Iris pigment epithelial cell (primary cell): ENCODE results near the gene NEIL1.
A peak's percentile ranks its signal among the peaks of the same experiment; 100 is the strongest.

Experiments
- DNase-seq: peaks from one replicate; pipeline ENCODE4 v3.0.0-alpha.2; 2011; ENCODE audit warnings: low read depth

NEIL1 gene

DNA sequence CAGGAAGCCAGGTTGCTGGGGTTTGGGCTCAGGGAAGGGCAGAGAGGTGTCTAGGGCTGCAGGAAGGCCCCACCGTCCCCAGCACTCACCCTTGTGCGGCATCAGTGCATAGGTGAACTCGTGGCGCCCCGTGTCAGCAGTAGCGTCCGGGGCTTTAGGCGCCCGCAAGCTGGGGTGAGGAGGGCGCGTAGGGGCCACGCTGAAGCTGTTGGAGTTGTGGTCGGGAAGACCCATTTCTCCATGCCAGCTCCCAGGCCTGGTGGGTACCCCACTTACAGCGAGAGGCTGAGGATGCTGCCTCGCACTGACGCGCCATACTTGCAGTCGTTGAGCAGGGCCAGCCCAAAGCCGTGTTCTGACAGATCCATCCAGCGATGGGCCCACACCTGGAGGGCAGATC lies 9.7 kb downstream of the NEIL1 start:
- DNase-seq: no peak

DNA sequence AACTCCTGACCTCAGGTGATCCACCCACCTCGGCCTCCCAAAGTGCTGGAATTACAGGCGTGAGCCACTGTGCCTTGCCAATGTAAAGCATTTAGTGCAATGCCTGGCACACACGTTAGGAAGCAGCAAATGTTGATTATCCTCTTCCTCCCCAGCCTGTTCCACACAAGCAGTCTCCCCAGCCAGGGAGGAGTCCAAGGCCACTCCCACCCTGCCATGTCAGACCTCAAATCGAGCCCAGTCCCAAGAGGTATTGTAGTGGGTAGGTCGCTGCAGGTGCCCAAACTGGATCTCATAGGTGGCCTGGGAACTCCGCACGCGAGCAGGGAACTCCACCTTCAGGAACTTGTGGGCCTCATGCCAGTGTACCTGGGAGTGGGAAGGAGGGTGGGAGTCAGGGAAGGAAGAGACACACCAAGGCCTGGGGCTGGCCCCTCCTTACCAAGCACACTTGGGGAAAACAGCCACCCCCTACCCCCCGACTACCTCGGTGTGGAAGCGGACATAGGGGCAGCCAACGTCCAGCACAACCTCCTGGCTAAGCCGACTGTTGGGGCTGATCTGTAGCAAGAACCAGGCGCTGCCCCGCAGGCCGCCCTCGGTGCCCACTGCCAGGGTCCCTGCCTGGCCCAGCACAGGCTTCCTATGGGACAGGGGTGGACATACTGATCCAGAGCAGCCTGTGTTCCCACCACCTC lies 11.3 kb downstream of the NEIL1 start:
- no peak for DNase-seq

DNA sequence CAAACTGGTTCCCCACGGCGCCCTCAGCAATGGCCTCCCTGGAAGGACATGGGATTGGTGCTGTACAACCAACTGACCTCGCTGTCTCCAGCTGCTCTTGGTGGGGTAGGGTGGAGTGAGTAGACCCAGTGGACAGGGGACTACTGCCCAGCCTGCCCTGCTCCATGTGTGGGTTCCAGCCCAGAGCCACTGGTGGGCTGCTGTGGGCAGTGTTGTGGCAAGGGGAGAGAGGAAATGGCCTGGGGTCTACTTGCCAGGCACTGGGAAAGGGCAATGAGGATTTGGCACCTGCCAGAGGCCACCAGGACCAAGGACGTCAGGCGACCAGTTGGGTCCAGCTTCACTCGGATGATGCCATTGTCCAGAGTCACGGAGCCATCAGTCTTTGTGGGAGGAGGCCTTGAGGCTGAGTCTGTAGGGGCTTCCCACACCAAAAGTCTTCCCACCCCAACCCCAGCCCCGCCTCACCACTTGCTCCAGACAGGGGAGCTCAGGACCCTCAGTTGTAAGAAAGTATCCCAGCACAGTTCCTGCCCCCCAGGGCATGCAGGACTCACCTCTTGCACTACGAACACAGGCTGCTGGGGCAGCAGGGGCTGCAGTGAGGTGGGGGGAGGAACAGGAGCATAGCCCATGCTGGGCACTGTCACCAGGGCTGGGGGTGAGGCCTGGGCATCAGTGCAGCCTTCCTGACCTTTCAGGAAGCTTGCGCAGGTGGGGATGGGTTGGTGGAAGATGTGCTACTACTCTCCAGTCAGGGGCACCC lies 12.1 kb downstream of the NEIL1 start:
- no peak for DNase-seq

DNA sequence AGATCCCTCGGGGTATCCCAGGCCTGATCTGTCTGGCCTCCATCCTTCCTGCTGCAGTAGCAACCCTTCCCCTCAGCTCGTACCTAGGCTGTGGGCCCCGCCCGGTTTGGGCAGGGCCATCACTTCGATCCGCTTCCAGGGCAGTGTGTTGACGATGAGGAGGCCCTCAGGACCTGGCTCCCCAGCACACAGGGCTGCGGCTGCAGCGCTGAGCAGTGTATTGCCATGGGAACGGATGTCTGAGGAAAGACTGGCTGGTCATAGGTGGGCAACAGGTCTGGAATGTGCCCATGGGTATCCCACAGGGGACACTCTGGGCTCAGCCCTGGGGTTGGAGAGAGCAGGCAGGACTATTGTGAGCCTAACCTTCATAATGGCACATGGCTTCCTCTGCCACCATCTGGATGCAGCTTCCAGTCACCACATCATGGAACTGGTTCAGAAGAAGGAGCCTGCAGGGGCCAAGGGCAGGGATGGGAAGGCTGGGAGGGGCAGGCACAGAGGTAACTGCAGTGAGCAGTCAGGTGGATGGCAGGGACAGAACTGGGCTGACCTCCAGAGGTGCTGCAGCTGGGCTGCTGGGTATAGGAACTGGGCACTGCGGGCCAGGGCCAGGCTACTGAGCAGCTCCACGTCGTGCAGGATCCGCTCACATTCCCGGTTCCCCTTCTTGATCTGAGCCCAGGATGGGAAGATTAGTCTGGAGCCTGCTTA lies 12.9 kb downstream of the NEIL1 start:
- no peak for DNase-seq

GRCh38 chr15:75360391-75360790 lies 13.6 kb downstream of the NEIL1 start:
- no peak for DNase-seq

GRCh38 chr15:75360856-75361255 lies 14.0 kb downstream of the NEIL1 start:
- no peak for DNase-seq

DNA sequence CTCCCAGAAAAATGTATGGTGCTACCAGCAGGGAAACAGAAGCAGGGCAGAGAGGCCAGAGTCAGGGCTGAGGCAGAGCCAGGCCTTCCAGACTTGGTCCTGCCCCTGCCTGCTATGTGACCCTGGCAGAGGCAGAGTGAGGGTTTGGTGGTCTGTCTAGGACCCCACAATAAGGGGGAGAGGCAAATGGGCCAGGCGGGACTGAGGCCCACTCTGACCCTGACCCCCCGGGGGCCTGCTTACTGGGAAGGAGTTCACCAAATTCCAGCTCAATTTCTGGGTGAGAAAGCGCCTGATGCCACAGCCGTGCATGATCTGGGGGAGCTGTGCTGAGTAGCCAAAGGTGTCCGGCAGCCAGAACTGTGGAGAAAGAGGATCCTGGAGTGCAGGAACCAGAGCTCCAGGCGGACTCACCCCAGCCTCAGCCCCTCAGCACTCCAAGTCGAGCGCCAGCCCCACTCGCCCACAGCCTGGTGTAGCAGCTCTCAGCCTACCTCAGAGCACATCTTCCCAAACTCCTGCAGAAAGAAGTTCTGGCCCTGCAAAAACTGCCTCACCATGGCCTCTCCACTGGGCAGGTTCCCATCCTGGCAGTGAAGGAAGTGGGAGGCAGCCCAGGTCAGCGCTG lies 14.6 kb downstream of the NEIL1 start:
- DNase-seq: no peak

DNA sequence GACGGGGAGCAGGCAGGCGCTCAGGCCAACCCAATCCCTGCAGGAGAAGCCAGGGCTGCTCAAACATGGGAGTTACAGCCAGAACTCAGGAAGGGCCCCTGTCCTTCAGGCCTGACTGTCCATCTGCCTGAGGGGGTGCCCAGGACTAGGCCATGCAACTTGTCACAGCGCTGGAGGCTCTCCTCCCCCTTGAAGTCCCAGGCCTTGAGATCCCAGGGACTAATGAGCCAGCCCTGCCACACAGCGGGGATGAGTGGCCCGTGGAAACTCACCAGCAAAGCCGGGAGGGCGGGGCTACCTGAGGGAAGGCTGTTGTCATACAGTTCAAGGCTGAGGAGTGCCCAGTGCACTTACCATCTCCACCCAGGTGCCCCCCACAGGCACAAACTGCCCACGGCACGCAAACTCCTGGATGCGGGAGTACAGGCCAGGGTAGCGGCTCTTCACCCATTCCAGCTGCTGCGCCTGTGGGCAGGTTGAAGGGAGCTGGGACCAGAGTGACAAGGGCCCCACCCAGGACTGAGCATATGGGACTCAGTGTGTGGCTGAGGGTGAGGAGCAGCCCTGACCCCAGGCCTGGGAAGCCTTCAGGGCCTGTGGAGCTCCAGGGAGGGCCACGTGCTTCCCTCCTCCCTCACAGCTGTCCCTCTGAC lies 15.3 kb downstream of the NEIL1 start:
- no peak for DNase-seq

DNA sequence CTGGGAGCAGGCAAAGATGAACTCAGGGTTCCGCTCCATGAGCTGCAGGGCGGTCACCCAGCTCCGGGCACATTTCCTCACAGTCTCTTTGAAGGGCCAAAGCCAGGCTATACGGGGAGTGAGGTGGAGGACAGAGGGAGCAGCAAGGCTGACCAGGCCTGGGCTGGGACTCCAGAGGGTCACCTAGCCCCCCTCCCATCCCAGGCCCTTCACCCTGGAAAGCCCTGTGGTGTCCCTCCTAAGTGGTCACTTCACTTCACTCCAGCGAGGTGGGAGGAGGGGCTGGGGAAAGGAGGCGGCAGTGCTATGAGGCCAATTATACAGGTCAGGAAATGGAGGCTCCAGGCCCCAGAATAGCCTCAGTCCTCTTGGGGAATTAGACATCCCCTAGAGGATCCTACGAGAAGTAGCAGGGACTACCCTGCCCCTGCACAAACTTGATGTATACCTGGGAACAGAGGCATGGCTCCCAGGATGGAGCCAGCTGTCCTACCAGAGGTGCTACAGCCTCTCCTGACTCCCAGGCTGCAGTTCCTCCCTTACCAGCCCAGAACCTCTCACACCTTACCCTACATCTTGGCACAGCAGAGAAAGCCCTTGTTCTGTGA lies 15.9 kb downstream of the NEIL1 start:
- DNase-seq: no peak

DNA sequence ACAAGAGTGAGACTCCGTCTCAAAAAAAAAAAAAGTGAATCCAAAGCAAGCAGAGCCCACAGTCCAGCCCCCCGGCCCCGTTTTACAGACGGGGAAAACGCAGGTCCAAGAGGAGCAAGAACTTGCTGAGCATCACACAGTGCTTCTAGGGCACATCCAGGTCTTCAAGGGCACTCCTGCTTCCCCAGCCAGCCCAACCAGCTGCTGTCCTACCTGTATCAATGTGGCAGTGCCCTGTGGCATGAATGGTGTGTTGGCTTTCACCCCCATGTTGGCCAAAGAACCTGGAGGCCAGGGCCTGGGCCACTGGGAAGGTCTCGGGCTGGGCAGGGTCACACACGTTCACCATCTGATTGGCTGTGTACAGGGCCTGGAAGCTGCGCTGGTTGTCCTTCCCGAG lies 16.9 kb downstream of the NEIL1 start:
- DNase-seq: no peak

- no peak for DNase-seq
These were observed 18.0 kb downstream of the NEIL1 start for GRCh38 chr15:75364881-75365280.

DNA sequence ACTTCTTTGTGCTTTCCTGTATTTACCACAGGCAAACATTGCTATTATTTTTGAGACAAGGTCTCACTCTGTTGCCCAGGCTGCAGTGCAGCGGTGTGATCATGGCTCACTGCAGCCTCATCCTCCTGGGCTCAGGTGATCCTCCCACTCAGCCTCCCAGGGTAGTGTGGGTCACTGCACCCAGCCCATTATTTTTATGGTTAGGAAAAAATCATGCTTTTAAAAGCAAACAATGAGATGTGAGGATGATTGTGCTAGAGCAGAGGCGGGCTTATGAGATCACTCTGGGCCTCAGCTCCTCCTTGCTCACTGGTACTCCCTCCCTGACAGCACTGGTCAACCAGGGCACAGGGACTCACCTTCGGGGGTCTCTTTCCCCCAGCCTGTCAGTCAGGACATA lies 19.3 kb downstream of the NEIL1 start:
- no peak for DNase-seq

GRCh38 chr15:75367006-75367405 lies 20.2 kb downstream of the NEIL1 start:
- no peak for DNase-seq

DNA sequence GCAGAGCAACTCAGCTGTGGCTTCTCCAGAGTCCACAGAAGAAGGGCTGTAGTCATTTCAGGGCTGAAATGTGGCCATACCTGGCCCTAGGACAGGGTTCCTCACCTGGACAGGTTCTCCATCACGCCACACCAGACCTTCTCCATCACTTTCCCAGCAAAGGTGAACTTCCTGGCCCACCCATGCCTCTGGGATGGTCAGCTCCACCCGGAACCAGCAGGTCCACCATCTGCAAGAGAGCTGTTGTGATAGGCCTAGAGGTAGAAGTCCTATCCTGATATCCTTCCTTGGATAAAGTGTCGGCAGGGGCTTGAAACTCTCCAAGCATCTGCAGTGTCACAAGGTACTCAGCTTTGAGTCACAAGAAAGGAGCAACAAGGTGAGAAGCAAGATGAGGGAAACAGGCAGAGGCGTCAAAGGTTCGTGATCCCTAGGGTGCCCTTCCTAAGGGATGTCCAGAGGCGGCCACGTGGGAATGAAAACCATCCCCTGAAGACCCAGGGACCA lies 20.6 kb downstream of the NEIL1 start:
- no peak for DNase-seq

- DNase-seq: peak; percentile 96
These were observed 21.3 kb downstream of the NEIL1 start, which contains the start of gene MAN2C1 for GRCh38 chr15:75367913-75368688. Gene MAN2C1, minus strand, starts transcription at chr15:75368607. Its CDS starts 24 bp downstream, at chr15:75368583.

- no peak for DNase-seq
These were observed 21.9 kb downstream of the NEIL1 start for GRCh38 chr15:75368689-75369239.

DNA sequence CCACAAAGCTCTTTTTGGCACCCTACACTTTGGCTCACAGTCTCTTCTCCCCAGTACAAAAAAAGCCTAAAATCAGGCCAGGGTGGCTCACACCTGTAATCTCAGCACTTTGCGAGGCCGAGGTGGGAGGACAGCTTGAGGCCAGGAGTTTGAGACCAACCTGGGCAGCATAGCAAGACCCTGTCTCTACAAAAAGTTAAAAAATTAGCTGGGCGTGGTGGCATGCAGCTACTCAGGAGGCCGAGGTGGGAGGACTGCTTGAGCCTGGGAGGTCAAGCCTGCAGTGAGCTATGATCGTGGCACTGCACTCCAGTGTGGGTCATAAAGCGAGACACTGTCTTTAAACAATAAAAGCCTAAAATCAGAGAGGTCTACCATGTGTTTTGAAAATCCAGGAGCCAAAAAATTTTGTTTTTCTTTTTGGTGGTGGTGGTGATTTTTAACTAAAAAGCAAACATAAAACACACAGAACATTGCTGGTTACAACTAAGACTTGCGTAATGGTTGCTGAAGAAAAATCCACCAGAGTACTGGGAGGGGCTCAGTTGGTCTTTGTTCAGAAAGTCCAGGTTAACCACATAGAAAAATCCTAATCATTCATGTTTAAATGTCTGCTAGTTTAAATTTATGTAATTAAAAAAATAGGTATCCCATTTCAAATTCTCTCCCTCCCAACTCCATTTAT lies 23.2 kb downstream of the NEIL1 start:
- no peak for DNase-seq

GRCh38 chr15:75371486-75371885 lies 24.6 kb downstream of the NEIL1 start:
- no peak for DNase-seq

DNA sequence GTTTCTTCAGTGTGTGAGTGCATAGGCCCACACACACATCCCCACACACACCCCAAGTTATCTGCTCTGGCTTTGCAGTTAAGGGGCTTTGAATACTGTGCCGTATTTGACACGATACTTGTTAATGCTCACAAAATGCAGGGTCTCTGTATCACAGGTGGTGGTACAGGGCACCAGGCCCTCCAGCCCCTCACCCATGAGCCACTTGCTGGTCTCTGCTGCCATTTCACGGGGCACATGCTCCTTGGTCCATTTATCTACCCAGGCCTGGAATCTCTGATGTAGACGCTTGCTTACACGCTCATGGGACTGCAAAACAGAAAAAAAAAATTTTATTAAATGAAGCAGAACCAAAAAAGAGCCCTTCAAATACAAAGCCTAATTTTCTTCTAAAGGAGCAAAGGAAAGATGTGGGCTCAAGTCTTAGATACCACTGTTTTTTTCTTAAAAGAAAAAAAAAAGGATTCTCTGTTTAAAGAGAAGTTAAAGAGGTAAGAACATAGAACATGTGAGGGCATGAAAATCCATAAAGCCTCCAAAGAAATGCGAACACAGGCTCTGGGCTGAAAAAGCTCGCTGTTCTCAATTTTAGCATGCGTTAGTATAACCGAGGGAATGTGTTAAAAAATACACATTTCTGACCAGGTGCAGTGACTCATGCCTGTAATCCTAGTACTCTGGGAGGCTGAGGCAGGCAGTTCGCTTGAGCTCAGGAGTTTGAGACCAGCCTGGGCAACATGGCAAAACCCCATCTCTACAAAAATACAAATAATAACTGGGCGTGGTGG lies 25.3 kb downstream of the NEIL1 start:
- DNase-seq: peak; percentile 21
